Astrocyte (in vitro differentiated cells and primary cell): ENCODE data around the gene USP54. TPM values are rescaled to one million over a fixed set of nuclear protein-coding genes. Genes with fewer than 3 reads are reported as not detected.

ENCODE experiments used
- DNase-seq: peaks from one replicate; pipeline ENCODE4 v3.0.0-alpha.2; 2010; ENCODE audit warnings: low read depth
- FAIRE-seq: peaks from 2 replicates; lab custom pipeline; 2011; peaks lifted over from hg19 to GRCh38; lab: Jason Lieb, UNC
- H2AFZ ChIP-seq: 2 replicates; pipeline ENCODE4 v1.6.0; 2012; ENCODE audit warnings: low read depth, low read length, inconsistent platforms
- H3K27ac ChIP-seq: 2 replicates; pipeline ENCODE4 v1.5.1; 2011; ENCODE audit warnings: low read depth, low read length, inconsistent platforms
- H3K27me3 ChIP-seq: 2 replicates; pipeline ENCODE4 v1.6.0; 2011; ENCODE audit warnings: low read length, inconsistent platforms; ENCODE audit not compliant: insufficient read depth
- H3K36me3 ChIP-seq: 2 replicates; pipeline ENCODE4 v1.5.1; 2011; ENCODE audit warnings: low read length, inconsistent platforms; ENCODE audit not compliant: insufficient read depth
- H3K4me1 ChIP-seq: 2 replicates; pipeline ENCODE4 v1.5.1; 2011; ENCODE audit warnings: low read length, inconsistent platforms; ENCODE audit not compliant: insufficient read depth
- H3K4me2 ChIP-seq: 2 replicates; pipeline ENCODE4 v1.6.0; 2012; ENCODE audit warnings: low read length, inconsistent platforms
- H3K4me3 ChIP-seq: 2 replicates; pipeline ENCODE4 v1.5.1; 2011; ENCODE audit warnings: low read depth, mild to moderate bottlenecking, low read length, inconsistent platforms; ENCODE audit not compliant: insufficient read depth
- H3K79me2 ChIP-seq: 2 replicates; pipeline ENCODE4 v1.6.0; 2012; ENCODE audit warnings: mild to moderate bottlenecking, low read length, inconsistent platforms; ENCODE audit not compliant: insufficient read depth
- H3K9ac ChIP-seq: 2 replicates; pipeline ENCODE4 v1.6.0; 2012; ENCODE audit warnings: mild to moderate bottlenecking, low read length, inconsistent platforms
- H3K9me3 ChIP-seq: 2 replicates; pipeline ENCODE4 v1.5.1; 2012; ENCODE audit warnings: low read depth, mild to moderate bottlenecking, low read length, inconsistent platforms; ENCODE audit not compliant: insufficient read depth
- H4K20me1 ChIP-seq: 2 replicates; pipeline ENCODE4 v1.6.0; 2012; ENCODE audit warnings: low read length, inconsistent platforms; ENCODE audit not compliant: insufficient read depth
- H3K27ac Mint-ChIP-seq: one replicate; pipeline ENCODE4 v1.8.0; 2021; ENCODE audit warnings: mild to moderate bottlenecking, mixed read lengths; ENCODE audit not compliant: unreplicated experiment
- H3K27me3 Mint-ChIP-seq: one replicate; pipeline ENCODE4 v1.8.0; 2021; ENCODE audit warnings: low read depth, mixed read lengths; ENCODE audit not compliant: unreplicated experiment
- H3K36me3 Mint-ChIP-seq: one replicate; pipeline ENCODE4 v1.8.0; 2021; ENCODE audit warnings: low read depth, mixed read lengths; ENCODE audit not compliant: unreplicated experiment
- H3K4me1 Mint-ChIP-seq: one replicate; pipeline ENCODE4 v1.8.0; 2021; ENCODE audit warnings: low read depth, mixed read lengths; ENCODE audit not compliant: unreplicated experiment
- H3K4me3 Mint-ChIP-seq: one replicate; pipeline ENCODE4 v1.8.0; 2021; ENCODE audit warnings: mild to moderate bottlenecking, moderate library complexity, mixed read lengths; ENCODE audit not compliant: unreplicated experiment
- H3K9me3 Mint-ChIP-seq: one replicate; pipeline ENCODE4 v1.8.0; 2021; ENCODE audit warnings: mild to moderate bottlenecking, mixed read lengths; ENCODE audit not compliant: unreplicated experiment
- EZH2 ChIP-seq: IDR thresholded peaks from 2 replicates; pipeline ENCODE4 v1.6.1; 2012; ENCODE audit warnings: mild to moderate bottlenecking, low read length, inconsistent platforms; ENCODE audit not compliant: insufficient read depth
- total RNA-seq: library from RNA; stranded (reverse); gene quantifications from 2 replicates; pipeline ENCODE4 v1.2.1, GENCODE V29; 2021
- TF ChIP-seq, protein P1 (sequence below): IDR thresholded peaks from 2 replicates; pipeline ENCODE4 v1.5.1; 2011; ENCODE audit warnings: low read depth, mild to moderate bottlenecking, inconsistent platforms, low read length, moderate library complexity; ENCODE audit not compliant: insufficient read depth

The USP54 gene
- total RNA-seq, 1 donor from 2014 or later, result 85.9 TPM

DNA sequence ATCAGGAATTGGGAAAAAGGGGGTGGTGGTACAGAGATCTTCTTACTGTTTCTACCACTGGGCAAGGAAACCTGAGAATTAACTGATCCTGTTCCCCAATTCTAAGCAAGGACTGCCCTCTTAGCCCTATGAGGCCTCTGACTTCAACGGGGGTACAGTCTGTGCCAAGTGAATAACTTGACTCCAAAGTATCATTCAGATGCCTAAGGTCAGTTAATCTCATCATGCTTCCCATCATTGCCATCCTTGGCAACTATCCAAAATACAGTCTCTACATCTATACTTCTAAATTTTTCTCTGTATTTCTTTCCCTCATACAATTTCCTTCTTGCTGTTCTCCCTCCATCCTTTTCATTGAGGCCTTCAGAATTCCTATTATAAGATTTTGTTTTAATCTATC, 105.8 kb downstream of the USP54 start:
- Histone ChIP-seq H4K20me1 (peaks cover 23% of the 10 kb centered on the region), H3K4me1 (peaks cover 8% of the 10 kb centered on the region), H3K27me3 (no peaks in the 10 kb centered on the region), H3K79me2 (peaks cover 96% of the 10 kb centered on the region), H3K4me3 (no peak overlapping the region), H3K9me3 (no peaks in the 10 kb centered on the region), H2AFZ (no peak overlapping the region), H3K4me2 (no peak overlapping the region), H3K36me3 (peaks cover 14% of the 10 kb centered on the region), H3K27ac (no peak overlapping the region), H3K9ac (no peak overlapping the region)
- FAIRE-seq, result no peak
- peaks cover 3% of the 10 kb centered on the region for H3K4me1 Mint-ChIP-seq
- TF ChIP-seq, protein P1, sequence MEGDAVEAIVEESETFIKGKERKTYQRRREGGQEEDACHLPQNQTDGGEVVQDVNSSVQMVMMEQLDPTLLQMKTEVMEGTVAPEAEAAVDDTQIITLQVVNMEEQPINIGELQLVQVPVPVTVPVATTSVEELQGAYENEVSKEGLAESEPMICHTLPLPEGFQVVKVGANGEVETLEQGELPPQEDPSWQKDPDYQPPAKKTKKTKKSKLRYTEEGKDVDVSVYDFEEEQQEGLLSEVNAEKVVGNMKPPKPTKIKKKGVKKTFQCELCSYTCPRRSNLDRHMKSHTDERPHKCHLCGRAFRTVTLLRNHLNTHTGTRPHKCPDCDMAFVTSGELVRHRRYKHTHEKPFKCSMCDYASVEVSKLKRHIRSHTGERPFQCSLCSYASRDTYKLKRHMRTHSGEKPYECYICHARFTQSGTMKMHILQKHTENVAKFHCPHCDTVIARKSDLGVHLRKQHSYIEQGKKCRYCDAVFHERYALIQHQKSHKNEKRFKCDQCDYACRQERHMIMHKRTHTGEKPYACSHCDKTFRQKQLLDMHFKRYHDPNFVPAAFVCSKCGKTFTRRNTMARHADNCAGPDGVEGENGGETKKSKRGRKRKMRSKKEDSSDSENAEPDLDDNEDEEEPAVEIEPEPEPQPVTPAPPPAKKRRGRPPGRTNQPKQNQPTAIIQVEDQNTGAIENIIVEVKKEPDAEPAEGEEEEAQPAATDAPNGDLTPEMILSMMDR, result no peak
- no peak for TF ChIP-seq EZH2
- H3K27ac Mint-ChIP-seq, result no peak overlapping the region
- H3K4me3 Mint-ChIP-seq, result no peak overlapping the region
- DNase-seq, result no peak
- peaks cover 2% of the 10 kb centered on the region for H3K9me3 Mint-ChIP-seq
- no peaks in the 10 kb centered on the region for H3K27me3 Mint-ChIP-seq
- H3K36me3 Mint-ChIP-seq, result peaks cover 9% of the 10 kb centered on the region

DNA sequence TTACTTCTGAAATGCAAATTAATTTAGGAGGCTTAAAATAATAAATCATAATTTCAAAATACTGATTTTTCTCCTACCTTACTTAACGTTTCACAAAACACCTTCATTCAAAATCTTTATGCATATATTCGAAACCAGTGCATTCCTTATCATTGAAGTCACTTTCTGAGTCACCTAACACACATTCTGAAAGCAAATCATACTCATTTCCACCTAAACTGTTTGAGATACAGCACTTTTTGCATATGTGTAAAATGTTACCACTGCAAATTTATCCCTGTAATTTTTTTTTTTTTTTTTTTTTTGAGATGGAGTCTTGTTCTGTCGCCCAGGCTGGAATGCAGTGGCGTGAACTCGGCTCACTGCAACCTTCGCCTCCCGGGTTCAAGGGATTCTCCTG, 111.0 kb downstream of the USP54 start:
- H3K4me2 ChIP-seq, result peak overlapping the region; percentile 59
- peak overlapping the region; percentile 81 for H3K27ac Mint-ChIP-seq
- peaks cover 65% of the 10 kb centered on the region for H3K79me2 ChIP-seq
- DNase-seq (peak; percentile 74), FAIRE-seq (no peak)
- H3K4me3 Mint-ChIP-seq, result no peak overlapping the region
- H2AFZ ChIP-seq, result no peak overlapping the region
- H4K20me1 ChIP-seq, result no peaks in the 10 kb centered on the region
- H3K4me3 ChIP-seq, result no peak overlapping the region
- H3K27me3 ChIP-seq, result no peaks in the 10 kb centered on the region
- peaks cover 5% of the 10 kb centered on the region for H3K4me1 Mint-ChIP-seq
- peaks cover 2% of the 10 kb centered on the region for H3K9me3 Mint-ChIP-seq
- no peaks in the 10 kb centered on the region for H3K27me3 Mint-ChIP-seq
- peaks cover 7% of the 10 kb centered on the region for H3K36me3 Mint-ChIP-seq
- peak overlapping the region; percentile 60 for H3K27ac ChIP-seq
- H3K36me3 ChIP-seq, result peaks cover 20% of the 10 kb centered on the region
- H3K9me3 ChIP-seq, result no peaks in the 10 kb centered on the region
- peaks cover 14% of the 10 kb centered on the region for H3K4me1 ChIP-seq
- no peak overlapping the region for H3K9ac ChIP-seq
- no peak for TF ChIP-seq EZH2
- TF ChIP-seq, protein P1, result no peak

DNA sequence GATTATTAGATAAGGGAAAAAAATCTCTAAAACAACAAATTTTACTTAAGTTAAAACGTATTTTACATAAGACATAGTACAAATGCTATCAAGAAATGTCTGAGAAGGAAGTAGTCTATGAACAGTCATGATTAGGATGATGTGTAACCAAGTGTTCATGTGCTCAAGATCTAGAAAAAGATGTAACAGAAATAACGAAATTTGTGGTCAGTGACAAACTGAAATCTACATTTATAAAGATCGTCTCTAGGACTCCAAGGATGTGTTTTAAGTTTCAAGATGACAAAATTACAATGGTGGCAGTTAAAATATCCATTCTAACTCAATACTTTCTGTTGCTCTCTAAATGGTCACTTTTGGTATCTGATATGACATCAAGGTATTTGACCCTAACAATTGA, 112.5 kb downstream of the USP54 start:
- no peaks in the 10 kb centered on the region for H3K9me3 ChIP-seq
- TF ChIP-seq, protein P1, result no peak
- TF ChIP-seq EZH2, result no peak
- no peaks in the 10 kb centered on the region for H3K27me3 ChIP-seq
- H2AFZ ChIP-seq, result no peak overlapping the region
- DNase-seq, result no peak
- no peak for FAIRE-seq
- Mint-ChIP-seq H3K36me3 (peaks cover 9% of the 10 kb centered on the region), H3K4me1 (peaks cover 5% of the 10 kb centered on the region), H3K4me3 (no peak overlapping the region), H3K27ac (no peak overlapping the region), H3K27me3 (no peaks in the 10 kb centered on the region), H3K9me3 (peaks cover 2% of the 10 kb centered on the region)
- no peaks in the 10 kb centered on the region for H4K20me1 ChIP-seq
- peaks cover 51% of the 10 kb centered on the region for H3K79me2 ChIP-seq
- H3K4me2 ChIP-seq, result no peak overlapping the region
- peaks cover 14% of the 10 kb centered on the region for H3K4me1 ChIP-seq
- no peak overlapping the region for H3K4me3 ChIP-seq
- no peak overlapping the region for H3K9ac ChIP-seq
- H3K36me3 ChIP-seq, result peaks cover 25% of the 10 kb centered on the region
- H3K27ac ChIP-seq, result no peak overlapping the region
